DOHH2 (cell line): ENCODE results near the gene RAB3B.
"Not testable (repeated sequence)": the region's sequence is repeated elsewhere in the genome, so short reads cannot be mapped to it uniquely, and the experiment has no call there.

Experiments
- H3F3A ChIP-seq: fragments of 200-600 bp; sonication (generic), shearing (Covaris generic); 2 replicates; pipeline ENCODE4 v1.6.0; 2016; ENCODE audit warnings: antibody characterized with exemption, mild to moderate bottlenecking; ENCODE audit not compliant: control insufficient read depth, insufficient read depth
- H3K27ac ChIP-seq: fragments of 200-600 bp; sonication (generic); 2 replicates; pipeline ENCODE4 v1.5.1; 2014; ENCODE audit warnings: low read depth, mild to moderate bottlenecking, low read length, moderate library complexity
- H3K27me3 ChIP-seq: fragments of 200-600 bp; sonication (generic); 2 replicates; pipeline ENCODE4 v1.6.1; 2014; ENCODE audit warnings: mild to moderate bottlenecking, low read length, mixed read lengths; ENCODE audit not compliant: control insufficient read depth
- H3K36me3 ChIP-seq: fragments of 200-600 bp; sonication (generic); 2 replicates; pipeline ENCODE4 v1.6.1; 2014; ENCODE audit warnings: mild to moderate bottlenecking, low read length, moderate library complexity, mixed read lengths; ENCODE audit not compliant: control insufficient read depth
- H3K4me1 ChIP-seq: fragments of 200-600 bp; sonication (generic); 2 replicates; pipeline ENCODE4 v1.6.1; 2014; ENCODE audit warnings: mild to moderate bottlenecking, low read length, mixed read lengths; ENCODE audit not compliant: control insufficient read depth
- H3K4me2 ChIP-seq: fragments of 200-600 bp; sonication (generic); 2 replicates; pipeline ENCODE4 v1.6.0; 2014; ENCODE audit warnings: mild to moderate bottlenecking, low read length, moderate library complexity
- H3K4me3 ChIP-seq: fragments of 200-600 bp; sonication (generic); 2 replicates; pipeline ENCODE4 v1.5.1; 2014; ENCODE audit warnings: mild to moderate bottlenecking, low read length, mixed read lengths
- H3K79me2 ChIP-seq: fragments of 200-600 bp; sonication (generic); 2 replicates; pipeline ENCODE4 v1.6.1; 2014; ENCODE audit warnings: mild to moderate bottlenecking, low read length, mixed read lengths; ENCODE audit not compliant: control insufficient read depth
- H3K9me2 ChIP-seq: fragments of 200-600 bp; sonication (generic); replicated peaks from 2 replicates; pipeline ENCODE4 v1.6.1; 2014; ENCODE audit warnings: mild to moderate bottlenecking, low read length, mixed read lengths; ENCODE audit not compliant: control insufficient read depth
- H3K9me3 ChIP-seq: fragments of 200-600 bp; sonication (generic); 2 replicates; pipeline ENCODE4 v1.6.1; 2014; ENCODE audit warnings: antibody characterized with exemption, low read length, mixed read lengths; ENCODE audit not compliant: control insufficient read depth, insufficient read depth
- H4K20me1 ChIP-seq: fragments of 200-600 bp; sonication (generic); 2 replicates; pipeline ENCODE4 v1.6.0; 2014; ENCODE audit warnings: low read depth, mild to moderate bottlenecking, antibody characterized with exemption, low read length, moderate library complexity; ENCODE audit not compliant: control insufficient read depth, insufficient read depth
- CTCF ChIP-seq: fragments of 200-600 bp; sonication (generic); IDR thresholded peaks from one replicate; pipeline ENCODE4 v1.5.1; 2014; ENCODE audit warnings: antibody characterized with exemption, mild to moderate bottlenecking, low read depth, low read length; ENCODE audit not compliant: poor library complexity, severe bottlenecking
- EZH2phosphoT487 ChIP-seq: fragments of 200-600 bp; sonication (generic); IDR thresholded peaks from 2 replicates; pipeline ENCODE4 v1.6.1; 2017; ENCODE audit warnings: borderline replicate concordance, mild to moderate bottlenecking, antibody characterized with exemption, low read length, moderate library complexity, mixed read lengths

RAB3B gene

GRCh38 chr1:51968632-51969031 lies 21.9 kb downstream of the RAB3B start:
- Histone ChIP-seq H3F3A (no peaks in the 10 kb centered on the region), H3K4me2 (no peak overlapping the region), H3K36me3 (no peaks in the 10 kb centered on the region), H3K9me2 (no peaks in the 10 kb centered on the region), H3K9me3 (no peaks in the 10 kb centered on the region), H3K4me3 (no peak overlapping the region), H4K20me1 (no peaks in the 10 kb centered on the region), H3K27me3 (0 out of 2 replicates have a peak, but pooled peaks cover 2% of the 10 kb centered on the region), H3K4me1 (peaks cover 5% of the 10 kb centered on the region), H3K79me2 (no peaks in the 10 kb centered on the region), H3K27ac (no peak overlapping the region)
- TF ChIP-seq EZH2phosphoT487 (no peak), CTCF (no peak)

GRCh38 chr1:51967213-51967791 lies 23.2 kb downstream of the RAB3B start:
- H3K4me1 ChIP-seq, H3K36me3 ChIP-seq, H3K4me2 ChIP-seq, H3K27ac ChIP-seq, H3F3A ChIP-seq, H3K9me2 ChIP-seq, H4K20me1 ChIP-seq, H3K79me2 ChIP-seq, H3K9me3 ChIP-seq, H3K4me3 ChIP-seq: not testable (repeated sequence)
- H3K27me3 ChIP-seq: peaks cover 11% of the 10 kb centered on the region; the same call in 1 of the 2 replicates

GRCh38 chr1:51966559-51966958 lies 23.9 kb downstream of the RAB3B start:
- Histone ChIP-seq H3K4me3 (no peak overlapping the region), H3K36me3 (no peaks in the 10 kb centered on the region), H3K4me2 (no peak overlapping the region), H3K27me3 (peaks cover 16% of the 10 kb centered on the region), H3F3A (no peaks in the 10 kb centered on the region), H4K20me1 (no peaks in the 10 kb centered on the region), H3K9me2 (no peaks in the 10 kb centered on the region), H3K4me1 (peaks cover 7% of the 10 kb centered on the region), H3K27ac (no peak overlapping the region), H3K9me3 (no peaks in the 10 kb centered on the region), H3K79me2 (no peaks in the 10 kb centered on the region)
- no peak for TF ChIP-seq CTCF
- TF ChIP-seq EZH2phosphoT487: no peak

- Histone ChIP-seq H3K4me1 (peaks cover 7% of the 10 kb centered on the region), H3K27me3 (peaks cover 16% of the 10 kb centered on the region), H3F3A (no peaks in the 10 kb centered on the region), H3K4me3 (no peak overlapping the region), H3K79me2 (no peaks in the 10 kb centered on the region), H4K20me1 (no peaks in the 10 kb centered on the region), H3K36me3 (no peaks in the 10 kb centered on the region), H3K4me2 (no peak overlapping the region), H3K9me3 (no peaks in the 10 kb centered on the region), H3K9me2 (no peaks in the 10 kb centered on the region), H3K27ac (no peak overlapping the region)
- TF ChIP-seq EZH2phosphoT487: no peak
- TF ChIP-seq CTCF: no peak
Observed at GRCh38 chr1:51964309-51964696, 26.2 kb downstream of the RAB3B start.
